SK-N-SH (cell line): ENCODE results near the gene NTSR1. TPM values are rescaled to one million over a fixed set of nuclear protein-coding genes. Genes with fewer than 3 reads are reported as not detected.

ENCODE experiments used
- CTCF ChIA-PET: fragments of 300-600, 350-600 bp; formaldehyde crosslinking; extraction: SDS; loops from one replicate; lab custom pipeline; 2021; lab: Yijun Ruan, JAX
- POLR2A ChIA-PET: fragments of 350-600 bp; sonication (Branson Sonifier 250); formaldehyde crosslinking; extraction: SDS; loops from one replicate; lab custom pipeline; 2020; ENCODE audit warnings: antibody characterized with exemption, inconsistent platforms; lab: Yijun Ruan, JAX
- DNase-seq: peaks from one replicate; pipeline ENCODE4 v3.0.0; 2012
- H2AFZ ChIP-seq: fragments of 200-600 bp; sonication (generic); 2 replicates; pipeline ENCODE4 v1.8.1; 2016; ENCODE audit warnings: antibody characterized with exemption, mild to moderate bottlenecking, low read depth
- H3F3A ChIP-seq: fragments of 200-600 bp; sonication (generic); replicated peaks from 2 replicates; pipeline ENCODE3; 2016; ENCODE audit warnings: antibody characterized with exemption, mild to moderate bottlenecking; ENCODE audit not compliant: insufficient read depth
- H3K27ac ChIP-seq, 2 experiments: fragments of 200-500 bp in 1 of 2; fragments of 200-600 bp in 1 of 2; sonication (Bioruptor generic) in 1 of 2; sonication (generic), shearing (Covaris generic) in 1 of 2; 2 replicates each; pipeline versions ENCODE4 v1.5.1 to v1.6.1; 2014 to 2016; ENCODE audit warnings: low read depth in 2 of 2, inconsistent platforms in 1 of 2, low read length in 1 of 2, mild to moderate bottlenecking in 1 of 2, mixed read lengths in 1 of 2
- H3K27me3 ChIP-seq: fragments of 200-600 bp; sonication (generic), shearing (Covaris generic); 2 replicates; pipeline ENCODE4 v1.6.1; 2016; ENCODE audit warnings: mixed run types; ENCODE audit not compliant: insufficient read depth
- H3K36me3 ChIP-seq, 2 experiments: fragments of 200-500 bp in 1 of 2; fragments of 200-600 bp in 1 of 2; sonication (Bioruptor generic) in 1 of 2; sonication (generic) in 1 of 2; replicated peaks in 1 of 2; 2 replicates each; pipeline versions ENCODE3 to v1.5.1; 2014 to 2016; ENCODE audit warnings: low read length in 1 of 2, mild to moderate bottlenecking in 1 of 2; ENCODE audit not compliant: insufficient read depth in 2 of 2, control insufficient read depth in 1 of 2
- H3K4me1 ChIP-seq, 2 experiments: fragments of 200-500 bp in 1 of 2; fragments of 200-600 bp in 1 of 2; sonication (Bioruptor generic) in 1 of 2; sonication (generic), shearing (Covaris generic) in 1 of 2; 2 replicates each; pipeline versions ENCODE4 v1.5.1 to v1.6.1; 2014 to 2016; ENCODE audit warnings: low read depth in 1 of 2, low read length in 1 of 2, mixed run types in 1 of 2; ENCODE audit not compliant: insufficient read depth in 2 of 2, control insufficient read depth in 1 of 2
- H3K4me2 ChIP-seq: fragments of 200-600 bp; sonication (generic), shearing (Covaris generic); 2 replicates; pipeline ENCODE4 v1.6.1; 2017; ENCODE audit warnings: mixed run types
- H3K4me3 ChIP-seq, 2 experiments: fragments of 200-500 bp in 1 of 2; fragments of 200-600 bp in 1 of 2; sonication (Bioruptor generic) in 1 of 2; sonication (generic), shearing (Covaris generic) in 1 of 2; 2 replicates each; pipeline versions ENCODE4 v1.5.1 to v1.8.1; 2014 to 2016; ENCODE audit warnings: low read depth in 2 of 2, inconsistent platforms in 1 of 2, low read length in 1 of 2, mild to moderate bottlenecking in 1 of 2, mixed read lengths in 1 of 2, moderate library complexity in 1 of 2
- H3K79me2 ChIP-seq: fragments of 200-600 bp; sonication (generic); 2 replicates; pipeline ENCODE4 v1.8.1; 2017; ENCODE audit warnings: mild to moderate bottlenecking; ENCODE audit not compliant: insufficient read depth
- H3K9ac ChIP-seq: fragments of 200-600 bp; sonication (generic); 2 replicates; pipeline ENCODE4 v1.6.1; 2017; ENCODE audit warnings: mixed run types
- H3K9me2 ChIP-seq: fragments of 200-600 bp; sonication (generic); 2 replicates; pipeline ENCODE4 v1.6.1; 2017; ENCODE audit warnings: mixed run types
- H3K9me3 ChIP-seq: fragments of 200-600 bp; sonication (generic); 2 replicates; pipeline ENCODE4 v1.6.1; 2017; ENCODE audit warnings: mixed run types, mild to moderate bottlenecking, moderate library complexity
- H4K20me1 ChIP-seq: fragments of 200-600 bp; sonication (generic); 2 replicates; pipeline ENCODE4 v1.6.1; 2017; ENCODE audit warnings: mild to moderate bottlenecking, mixed run types; ENCODE audit not compliant: insufficient read depth
- CHD2 ChIP-seq: fragments of 150-350 bp; IDR thresholded peaks from 2 replicates; pipeline ENCODE4 v1.6.1; 2018; ENCODE audit warnings: low read length; ENCODE audit not compliant: partially characterized antibody
- CTCF ChIP-seq: fragments of 200-600 bp; sonication (generic); IDR thresholded peaks from 2 replicates; pipeline ENCODE4 v1.6.1; 2017; ENCODE audit warnings: antibody characterized with exemption, mild to moderate bottlenecking, moderate library complexity
- ELF1 ChIP-seq: IDR thresholded peaks from 2 replicates; pipeline ENCODE4 v1.4.0; 2012
- EP300 ChIP-seq, 2 experiments: IDR thresholded peaks; 2 replicates each; pipeline versions ENCODE4 v1.4.0 to v1.6.1; 2012; ENCODE audit warnings: borderline replicate concordance in 1 of 2, low read depth in 1 of 2, low read length in 1 of 2
- FOSL2 ChIP-seq: IDR thresholded peaks from 2 replicates; pipeline ENCODE4 v1.4.0; 2012; ENCODE audit warnings: low read depth, mild to moderate bottlenecking, moderate library complexity, borderline replicate concordance
- GATA2 ChIP-seq: sonication (generic); formaldehyde crosslinking; IDR thresholded peaks from 2 replicates; pipeline ENCODE4 v1.5.0; 2020; ENCODE audit warnings: mild to moderate bottlenecking, missing genetic modification reagents
- IRF3 ChIP-seq: fragments of 150-350 bp; IDR thresholded peaks from 2 replicates; pipeline ENCODE4 v1.6.1; 2016; ENCODE audit warnings: mild to moderate bottlenecking, low read depth, low read length
- JUND ChIP-seq: IDR thresholded peaks from 2 replicates; pipeline ENCODE4 v1.4.0; 2012
- MXI1 ChIP-seq: IDR thresholded peaks from 2 replicates; pipeline ENCODE4 v1.6.1; 2012; ENCODE audit warnings: mild to moderate bottlenecking, low read depth, low read length, improper control_type of control experiment
- NRF1 ChIP-seq: IDR thresholded peaks from 2 replicates; pipeline ENCODE4 v1.6.1; 2012; ENCODE audit warnings: low read depth, mild to moderate bottlenecking, low read length
- POLR2AphosphoS5 ChIP-seq: IDR thresholded peaks from 2 replicates; pipeline ENCODE4 v1.6.1; 2012; ENCODE audit warnings: low read depth, low read length
- RCOR1 ChIP-seq: fragments of 150-350 bp; IDR thresholded peaks from 2 replicates; pipeline ENCODE4 v1.6.1; 2017; ENCODE audit warnings: antibody characterized with exemption, low read length
- REST ChIP-seq: IDR thresholded peaks from 2 replicates; pipeline ENCODE4 v1.6.1; 2012; ENCODE audit warnings: mild to moderate bottlenecking, low read depth, low read length, moderate library complexity
- SMC3 ChIP-seq: IDR thresholded peaks from 2 replicates; pipeline ENCODE4 v1.6.1; 2012; ENCODE audit warnings: low read depth, low read length, improper control_type of control experiment
- USF1 ChIP-seq: IDR thresholded peaks from 2 replicates; pipeline ENCODE4 v1.4.0; 2012; ENCODE audit warnings: low read depth, borderline replicate concordance
- YY1 ChIP-seq: IDR thresholded peaks from 2 replicates; pipeline ENCODE4 v1.4.0; 2012; ENCODE audit warnings: low read depth, mild to moderate bottlenecking
- WGBS: methylation state at CpG from one replicate; pipeline ENCODE4 v1.1.6; 2017; ENCODE audit warnings: low lambda C conversion rate; 5-methylcytosine and 5-hydroxymethylcytosine counted together
- polyA plus RNA-seq, 3 experiments: library from polyadenylated mRNA; depleted of rRNA; stranded (reverse); fragments of >200 nt; gene quantifications; 2 replicates each; pipeline ENCODE4 v1.2.3, GENCODE V29; 2012

The NTSR1 gene
- polyA plus RNA-seq, 1 of the 3 experiments (the other 2 are of a cell fraction): 8.2 TPM

- TF ChIP-seq USF1 (no peak), MXI1 (no peak), GATA2 (CRISPR knock-in tag) (no peak), ELF1 (no peak), REST (no peak), FOSL2 (peak; percentile 95), CHD2 (no peak), POLR2AphosphoS5 (peak; percentile 73; the same call in 1 of the 2 replicates), EP300 (IDR thresholded peaks at IDR 0.05; ENCODE audit: borderline replicate concordance in 1 of 2, low read depth in 1 of 2, low read length in 1 of 2) (peak in 1 of 2 experiments; percentile 74; a peak in 1 of 4 replicates)
- TF ChIP-seq, all 33 proteins: peak for 14
Measured at GRCh38 chr20:62702895-62703852, 5.5 kb upstream of the NTSR1 start (continued).

GRCh38 chr20:62703853-62704228 lies 4.8 kb upstream of the NTSR1 start:
- no peaks in the 10 kb centered on the region for H3K79me2 ChIP-seq
- H2AFZ ChIP-seq: no peak overlapping the region
- H3K9me2 ChIP-seq: no peaks in the 10 kb centered on the region
- no peaks in the 10 kb centered on the region for H3K9me3 ChIP-seq
- peak overlapping the region; percentile 30 to 92; a peak in 3 of 4 replicates for H3K27ac ChIP-seq
- 53% methylated on average over 5 of the region's 5 CpGs for WGBS
- H3K27me3 ChIP-seq: peaks cover 7% of the 10 kb centered on the region; the same call in 1 of the 2 replicates
- peak overlapping the region; percentile 64 for H3K4me2 ChIP-seq
- H3K4me3 ChIP-seq: 0 out of 4 replicates have a peak overlapping the region, but pooled peaks of 1 of the 2 experiments have one; percentile 30
- CTCF ChIA-PET: interaction anchor here (1.0 to 5.0 kb wide), 5 partner anchors 14 to 200 kb away, joined by 3 to 31 read pairs (median 3); no protein-coding TSS in a partner anchor
- peaks cover 15% of the 10 kb centered on the region for H3F3A ChIP-seq
- H3K9ac ChIP-seq: peak overlapping the region; percentile 46; the same call in 1 of the 2 replicates
- H3K36me3 ChIP-seq: no peaks in the 10 kb centered on the region
- H4K20me1 ChIP-seq: no peaks in the 10 kb centered on the region
- peaks cover 19 to 27% of the 10 kb centered on the region in 2 experiments; a peak in 3 of 4 replicates for H3K4me1 ChIP-seq
- POLR2A ChIA-PET: no interaction called here
- DNase-seq: no peak
- no peak for TF ChIP-seq IRF3
- TF ChIP-seq JUND: no peak
- TF ChIP-seq NRF1: no peak
- no peak for TF ChIP-seq MXI1
- no peak for TF ChIP-seq CTCF
- TF ChIP-seq RCOR1: no peak
- TF ChIP-seq USF1: no peak
- TF ChIP-seq SMC3: no peak
- no peak for TF ChIP-seq YY1
- TF ChIP-seq REST: no peak
- TF ChIP-seq EP300 (IDR thresholded peaks at IDR 0.05; ENCODE audit: borderline replicate concordance in 1 of 2, low read depth in 1 of 2, low read length in 1 of 2): no peak
